ENCODE results near the gene UNC119B.

The UNC119B gene

GRCh38 chr12:120733574-120733973 is 23.3 kb downstream of the UNC119B start:
- TF ChIP-seq CTCF (IDR thresholded peaks at IDR 0.05; ENCODE audit: insufficient read depth, low read length) (no peak), GABPA (IDR thresholded peaks at IDR 0.05; ENCODE audit: low read depth) (no peak), POLR2AphosphoS5 (IDR thresholded peaks at IDR 0.05; ENCODE audit: low read depth) (no peak), SPI1 (IDR thresholded peaks at IDR 0.05; ENCODE audit: borderline replicate concordance, low read depth) (no peak)
- TF ChIP-seq, protein P1, sequence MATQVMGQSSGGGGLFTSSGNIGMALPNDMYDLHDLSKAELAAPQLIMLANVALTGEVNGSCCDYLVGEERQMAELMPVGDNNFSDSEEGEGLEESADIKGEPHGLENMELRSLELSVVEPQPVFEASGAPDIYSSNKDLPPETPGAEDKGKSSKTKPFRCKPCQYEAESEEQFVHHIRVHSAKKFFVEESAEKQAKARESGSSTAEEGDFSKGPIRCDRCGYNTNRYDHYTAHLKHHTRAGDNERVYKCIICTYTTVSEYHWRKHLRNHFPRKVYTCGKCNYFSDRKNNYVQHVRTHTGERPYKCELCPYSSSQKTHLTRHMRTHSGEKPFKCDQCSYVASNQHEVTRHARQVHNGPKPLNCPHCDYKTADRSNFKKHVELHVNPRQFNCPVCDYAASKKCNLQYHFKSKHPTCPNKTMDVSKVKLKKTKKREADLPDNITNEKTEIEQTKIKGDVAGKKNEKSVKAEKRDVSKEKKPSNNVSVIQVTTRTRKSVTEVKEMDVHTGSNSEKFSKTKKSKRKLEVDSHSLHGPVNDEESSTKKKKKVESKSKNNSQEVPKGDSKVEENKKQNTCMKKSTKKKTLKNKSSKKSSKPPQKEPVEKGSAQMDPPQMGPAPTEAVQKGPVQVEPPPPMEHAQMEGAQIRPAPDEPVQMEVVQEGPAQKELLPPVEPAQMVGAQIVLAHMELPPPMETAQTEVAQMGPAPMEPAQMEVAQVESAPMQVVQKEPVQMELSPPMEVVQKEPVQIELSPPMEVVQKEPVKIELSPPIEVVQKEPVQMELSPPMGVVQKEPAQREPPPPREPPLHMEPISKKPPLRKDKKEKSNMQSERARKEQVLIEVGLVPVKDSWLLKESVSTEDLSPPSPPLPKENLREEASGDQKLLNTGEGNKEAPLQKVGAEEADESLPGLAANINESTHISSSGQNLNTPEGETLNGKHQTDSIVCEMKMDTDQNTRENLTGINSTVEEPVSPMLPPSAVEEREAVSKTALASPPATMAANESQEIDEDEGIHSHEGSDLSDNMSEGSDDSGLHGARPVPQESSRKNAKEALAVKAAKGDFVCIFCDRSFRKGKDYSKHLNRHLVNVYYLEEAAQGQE (IDR thresholded peaks at IDR 0.05; ENCODE audit: insufficient replicate concordance, low read depth), result no peak
- Histone ChIP-seq H3K4me3 (replicated peaks; ENCODE audit: insufficient read depth, low read length) (no peak overlapping the region), H3K27ac (replicated peaks) (no peak overlapping the region), H3K27me3 (ENCODE audit: insufficient read depth, poor library complexity, severe bottlenecking) (no peaks in the 10 kb centered on the region)
- no peak for DNase-seq (ENCODE audit: low read depth in 1 of 2, low spot score in 1 of 2)

GRCh38 chr12:120734210-120734609 is 24.0 kb downstream of the UNC119B start:
- no peaks in the 10 kb centered on the region for H3K27me3 ChIP-seq (ENCODE audit: insufficient read depth, poor library complexity, severe bottlenecking)
- H3K27ac ChIP-seq (replicated peaks), result no peak overlapping the region
- DNase-seq (ENCODE audit: low read depth in 1 of 2, low spot score in 1 of 2), result no peak
- TF ChIP-seq, protein P1 (IDR thresholded peaks at IDR 0.05; ENCODE audit: insufficient replicate concordance, low read depth), result no peak
- TF ChIP-seq GABPA (IDR thresholded peaks at IDR 0.05; ENCODE audit: low read depth) (no peak), SPI1 (IDR thresholded peaks at IDR 0.05; ENCODE audit: borderline replicate concordance, low read depth) (no peak), CTCF (IDR thresholded peaks at IDR 0.05; ENCODE audit: insufficient read depth, low read length) (no peak), POLR2AphosphoS5 (IDR thresholded peaks at IDR 0.05; ENCODE audit: low read depth) (no peak)
- H3K4me3 ChIP-seq (replicated peaks; ENCODE audit: insufficient read depth, low read length), result no peak overlapping the region

- H3K4me3 ChIP-seq (replicated peaks; ENCODE audit: insufficient read depth, low read length), result no peak overlapping the region
- H3K27ac ChIP-seq (replicated peaks), result no peak overlapping the region
- no peaks in the 10 kb centered on the region for H3K27me3 ChIP-seq (ENCODE audit: insufficient read depth, poor library complexity, severe bottlenecking)
- DNase-seq (ENCODE audit: low read depth in 1 of 2, low spot score in 1 of 2), result no peak
- no peak for TF ChIP-seq GABPA (IDR thresholded peaks at IDR 0.05; ENCODE audit: low read depth)
- no peak for TF ChIP-seq SPI1 (IDR thresholded peaks at IDR 0.05; ENCODE audit: borderline replicate concordance, low read depth)
- no peak for TF ChIP-seq POLR2AphosphoS5 (IDR thresholded peaks at IDR 0.05; ENCODE audit: low read depth)
Measured at GRCh38 chr12:120735181-120735580, 24.9 kb downstream of the UNC119B start.

DNA sequence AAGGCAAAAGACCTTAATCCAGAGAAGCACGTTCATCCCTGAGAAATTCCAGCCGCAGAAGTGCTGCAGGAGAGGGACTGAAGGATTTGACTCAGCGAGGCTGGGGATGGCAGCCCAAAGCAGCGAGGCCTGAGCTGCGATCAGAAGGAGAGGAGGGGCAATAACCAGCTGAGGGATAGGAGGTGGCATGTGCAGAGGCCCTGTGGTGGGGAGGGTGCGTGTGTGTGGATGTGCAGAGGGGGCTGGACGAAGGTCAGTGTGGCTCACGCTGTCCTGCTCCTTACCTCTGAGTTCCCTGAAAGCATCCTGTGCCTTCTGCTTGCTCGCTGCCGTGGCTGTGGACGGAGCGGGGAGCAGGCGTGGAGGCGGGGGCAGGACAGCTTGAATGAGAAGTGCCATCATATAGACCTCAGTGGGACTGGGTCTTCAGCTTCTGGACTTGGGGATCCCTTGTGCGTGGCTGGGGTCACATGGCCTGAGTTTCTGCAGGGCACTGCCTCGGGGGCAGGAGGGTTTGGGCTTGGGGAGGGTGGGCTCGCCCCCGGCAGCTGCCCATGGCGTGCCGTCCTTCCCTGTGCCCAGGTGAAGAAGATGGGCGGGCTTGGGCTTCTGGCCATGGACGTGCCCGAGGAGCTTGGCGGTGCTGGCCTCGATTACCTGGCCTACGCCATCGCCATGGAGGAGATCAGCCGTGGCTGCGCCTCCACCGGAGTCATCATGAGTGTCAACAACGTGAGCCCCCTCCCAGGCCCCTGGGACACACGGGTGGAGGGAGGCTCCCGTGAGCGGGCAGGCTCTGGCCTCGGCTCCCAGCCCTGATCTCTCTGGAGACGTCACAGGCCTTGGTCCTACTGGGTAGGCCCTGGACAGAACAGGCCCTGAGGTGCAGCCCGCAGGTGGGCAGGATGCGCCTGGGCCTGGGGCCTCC is 26.4 kb downstream of the UNC119B start:
- no peak for DNase-seq (ENCODE audit: low read depth in 1 of 2, low spot score in 1 of 2)
- TF ChIP-seq CTCF (IDR thresholded peaks at IDR 0.05; ENCODE audit: insufficient read depth, low read length) (no peak), GABPA (IDR thresholded peaks at IDR 0.05; ENCODE audit: low read depth) (no peak), POLR2AphosphoS5 (IDR thresholded peaks at IDR 0.05; ENCODE audit: low read depth) (no peak), SPI1 (IDR thresholded peaks at IDR 0.05; ENCODE audit: borderline replicate concordance, low read depth) (no peak)
- TF ChIP-seq, protein P1 (IDR thresholded peaks at IDR 0.05; ENCODE audit: insufficient replicate concordance, low read depth), result no peak
- no peak overlapping the region for H3K27ac ChIP-seq (replicated peaks)
- H3K4me3 ChIP-seq (replicated peaks; ENCODE audit: insufficient read depth, low read length), result no peak overlapping the region
- no peaks in the 10 kb centered on the region for H3K27me3 ChIP-seq (ENCODE audit: insufficient read depth, poor library complexity, severe bottlenecking)
